Activated CD4-positive, alpha-beta T cell treated with anti-CD3 and anti-CD28 coated beads, Interleukin-2, amount 50 U/mL, for 1 hour (primary cell): ENCODE results near the gene TRPT1.
"Not testable (repeated sequence)": the region's sequence is repeated elsewhere in the genome, so short reads cannot be mapped to it uniquely, and the experiment has no call there.

Experiments used
- DNase-seq: peaks from one replicate; pipeline ENCODE4 v3.0.0-alpha.2; 2020

Gene TRPT1

DNA sequence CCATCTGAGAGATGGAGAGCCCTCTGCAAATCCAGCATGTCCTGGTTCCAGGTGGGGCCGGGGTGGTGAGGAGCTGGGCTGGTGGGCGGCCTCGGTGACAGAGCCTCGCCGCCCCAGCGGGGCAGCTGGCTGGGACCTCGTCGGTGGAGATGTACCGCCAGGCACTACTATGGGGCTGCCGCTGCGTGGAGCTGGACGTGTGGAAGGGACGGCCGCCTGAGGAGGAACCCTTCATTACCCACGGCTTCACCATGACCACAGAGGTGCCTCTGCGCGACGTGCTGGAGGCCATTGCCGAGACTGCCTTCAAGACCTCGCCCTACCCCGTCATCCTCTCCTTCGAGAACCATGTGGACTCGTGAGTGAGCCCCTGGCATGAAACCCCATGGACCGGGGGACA is 32.4 kb upstream of the TRPT1 start:
- no peak for DNase-seq

DNA sequence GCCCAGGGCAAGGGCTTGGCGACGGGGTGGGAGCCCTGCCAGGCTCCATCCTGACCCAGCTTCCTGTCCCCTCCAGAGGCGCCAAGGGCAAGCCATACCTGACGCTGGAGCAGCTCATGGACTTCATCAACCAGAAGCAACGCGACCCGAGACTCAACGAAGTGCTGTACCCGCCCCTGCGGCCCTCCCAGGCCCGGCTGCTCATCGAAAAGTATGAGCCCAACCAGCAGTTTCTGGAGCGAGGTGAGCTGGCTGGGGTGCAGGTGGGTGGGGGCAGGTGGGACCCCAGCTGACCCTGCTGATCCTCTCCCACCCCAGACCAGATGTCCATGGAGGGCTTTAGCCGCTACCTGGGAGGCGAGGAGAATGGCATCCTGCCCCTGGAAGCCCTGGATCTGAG is 30.3 kb upstream of the TRPT1 start:
- no peak for DNase-seq

DNA sequence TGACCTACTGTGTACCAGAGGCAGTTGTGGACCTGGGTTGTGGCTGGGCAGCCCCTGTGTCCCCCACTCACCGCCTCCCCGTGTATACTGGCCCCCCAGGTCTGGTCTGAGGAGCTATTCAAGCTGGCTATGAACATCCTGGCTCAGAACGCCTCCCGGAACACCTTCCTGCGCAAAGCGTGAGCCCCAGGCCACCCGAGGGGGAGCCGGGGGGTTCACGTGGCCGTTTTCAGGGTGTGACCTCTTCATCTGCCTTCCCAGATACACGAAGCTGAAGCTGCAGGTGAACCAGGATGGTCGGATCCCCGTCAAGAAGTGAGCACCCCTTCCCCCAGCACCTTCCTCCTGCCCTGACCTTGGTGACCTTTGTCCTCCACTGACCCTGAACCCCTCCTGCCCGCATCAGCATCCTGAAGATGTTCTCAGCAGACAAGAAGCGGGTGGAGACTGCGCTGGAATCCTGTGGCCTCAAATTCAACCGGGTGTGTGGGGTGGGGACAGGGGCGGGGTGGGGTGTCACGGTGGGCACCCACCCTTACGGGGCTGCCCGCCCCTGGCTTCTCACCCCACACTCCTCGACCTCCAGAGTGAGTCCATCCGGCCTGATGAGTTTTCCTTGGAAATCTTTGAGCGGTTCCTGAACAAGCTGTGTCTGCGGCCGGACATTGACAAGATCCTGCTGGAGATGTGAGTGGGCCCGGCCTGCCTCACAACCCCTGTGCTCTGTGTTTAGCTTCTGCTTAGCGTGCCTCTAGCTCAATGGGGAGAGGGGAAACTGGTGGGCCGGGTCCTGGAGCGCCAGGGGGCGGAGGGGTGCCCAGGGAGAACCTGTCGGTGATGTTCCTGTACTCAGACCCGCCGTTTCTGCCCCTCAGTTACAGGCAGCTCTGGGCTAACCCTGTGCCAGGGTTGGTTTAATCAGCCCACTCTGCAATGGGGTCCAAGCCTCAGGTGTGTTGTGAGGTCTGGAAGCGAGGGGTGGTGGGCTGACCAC is 29.4 kb upstream of the TRPT1 start:
- DNase-seq = no peak

GRCh38 chr11:64254326-64254725 is 28.3 kb upstream of the TRPT1 start:
- no peak for DNase-seq

DNA sequence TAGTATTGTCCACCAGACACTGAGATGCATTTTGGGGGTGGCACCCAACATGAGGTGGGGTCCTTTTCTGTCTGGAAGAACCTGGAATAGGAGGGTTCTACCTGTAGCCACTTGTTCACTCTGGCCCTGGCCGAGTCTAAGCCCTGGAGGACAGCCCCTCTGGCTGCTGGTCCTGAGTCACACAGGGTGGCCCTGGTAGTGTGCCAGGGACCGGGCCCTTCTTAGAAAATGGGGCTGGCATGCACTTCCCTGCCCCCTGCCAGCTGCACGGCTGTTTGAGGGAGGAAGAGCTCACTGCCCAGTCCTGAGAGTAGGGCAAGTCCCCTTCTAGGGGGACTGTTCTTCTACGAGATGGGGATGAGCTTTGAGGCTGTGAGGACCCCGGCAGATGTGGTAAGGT is 27.5 kb upstream of the TRPT1 start:
- no peak for DNase-seq

DNA sequence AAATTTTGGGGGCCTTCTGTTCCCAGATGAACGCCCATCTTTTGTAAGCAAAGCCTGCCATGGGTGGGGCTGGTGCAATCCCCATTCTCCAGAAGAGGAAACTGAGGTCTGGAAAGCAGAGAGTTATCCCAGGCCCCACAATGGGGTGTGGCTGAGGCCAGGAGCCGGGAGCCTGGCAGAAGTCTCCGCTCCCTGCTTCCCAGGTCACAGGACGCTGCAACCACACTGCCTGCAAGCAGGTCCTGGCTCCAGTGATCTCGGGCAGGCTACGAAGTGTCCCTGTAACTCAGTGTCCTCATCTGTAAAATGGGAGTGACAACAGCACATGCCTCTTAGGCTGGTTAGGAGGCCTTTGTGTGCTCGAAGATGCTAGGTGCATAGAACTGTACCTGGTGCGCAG is 27.1 kb upstream of the TRPT1 start:
- no peak for DNase-seq

DNA sequence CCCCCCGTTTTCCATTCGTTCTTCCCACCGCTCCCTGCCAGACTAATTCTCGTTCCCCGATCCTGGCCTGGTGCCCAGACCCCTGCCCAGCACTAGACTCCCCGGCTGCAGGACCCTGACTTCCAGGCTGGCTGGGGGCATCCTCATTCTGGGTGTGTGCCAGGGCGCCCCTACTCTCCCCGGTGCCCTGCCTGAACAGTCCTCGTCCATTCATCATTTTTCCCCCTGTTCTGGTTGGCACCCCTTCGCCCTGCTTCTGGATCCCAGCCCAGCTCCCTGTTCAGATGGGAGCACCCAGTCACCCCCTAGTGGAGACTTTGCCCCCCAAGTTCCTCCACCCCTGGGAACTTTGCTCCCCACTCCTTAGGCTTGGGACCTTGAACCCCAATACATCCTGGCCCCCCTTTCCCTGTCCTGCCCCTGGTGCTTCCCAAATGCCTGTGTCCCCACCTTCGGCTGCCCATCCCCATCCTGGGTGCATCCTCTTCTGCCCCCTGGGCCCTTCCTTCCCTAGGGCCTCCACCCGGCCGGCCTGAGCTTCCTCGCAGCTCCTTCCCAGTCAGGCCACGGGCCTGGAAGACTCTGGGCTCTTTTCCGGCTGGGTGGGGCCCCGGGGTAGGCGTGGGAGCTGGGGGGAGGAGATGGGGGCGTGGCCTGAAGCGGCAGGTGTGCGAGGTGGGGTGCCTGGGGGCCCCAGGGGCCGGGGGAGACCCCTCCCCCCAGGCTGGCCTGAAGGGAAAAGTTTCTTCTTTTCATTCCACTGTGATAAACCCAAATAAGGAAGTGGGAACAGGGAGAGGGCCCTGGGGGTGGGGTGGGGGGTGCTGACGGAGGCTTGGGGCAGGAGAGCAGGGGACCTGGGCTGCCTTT is 26.3 kb upstream of the TRPT1 start:
- DNase-seq = no peak

- no peak for DNase-seq
Measured at GRCh38 chr11:64251753-64252002, 25.7 kb upstream of the TRPT1 start.

GRCh38 chr11:64251016-64251752 is 25.2 kb upstream of the TRPT1 start, which contains the start of gene PLCB3:
Gene PLCB3, plus strand, starts transcription at chr11:64251530. Its CDS starts 120 bp downstream, at chr11:64251650.
- peak; percentile 62 for DNase-seq

DNA sequence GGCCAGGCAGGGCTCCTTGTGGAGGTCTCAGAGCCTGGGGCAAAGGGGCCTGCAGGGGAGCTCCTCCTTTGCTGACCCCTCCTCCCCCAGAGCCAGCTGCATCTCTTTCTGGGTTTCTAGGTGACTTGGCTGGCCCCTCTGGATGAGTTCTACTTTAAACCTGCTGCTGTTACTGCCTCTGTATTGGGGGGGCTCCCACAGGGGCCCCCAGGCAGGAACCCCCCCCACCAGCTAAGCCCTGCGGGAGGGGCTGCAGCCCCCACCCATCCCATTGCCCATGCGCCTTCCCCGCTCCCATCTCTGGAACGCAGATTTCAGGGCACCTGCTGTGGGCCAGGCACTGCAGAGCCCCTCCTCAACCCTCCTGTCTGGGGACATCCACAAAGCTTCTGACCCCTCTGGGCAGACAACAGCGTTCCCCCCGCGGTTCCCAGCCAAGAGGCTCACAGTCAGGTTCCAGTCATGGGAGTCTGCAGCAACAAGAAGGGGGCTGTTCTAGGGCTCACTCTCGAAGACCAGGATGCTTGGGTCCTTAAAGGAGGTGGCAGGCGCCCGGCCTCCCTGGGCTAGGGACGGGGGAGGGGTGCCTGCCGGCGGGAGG is 24.5 kb upstream of the TRPT1 start:
- no peak for DNase-seq

DNA sequence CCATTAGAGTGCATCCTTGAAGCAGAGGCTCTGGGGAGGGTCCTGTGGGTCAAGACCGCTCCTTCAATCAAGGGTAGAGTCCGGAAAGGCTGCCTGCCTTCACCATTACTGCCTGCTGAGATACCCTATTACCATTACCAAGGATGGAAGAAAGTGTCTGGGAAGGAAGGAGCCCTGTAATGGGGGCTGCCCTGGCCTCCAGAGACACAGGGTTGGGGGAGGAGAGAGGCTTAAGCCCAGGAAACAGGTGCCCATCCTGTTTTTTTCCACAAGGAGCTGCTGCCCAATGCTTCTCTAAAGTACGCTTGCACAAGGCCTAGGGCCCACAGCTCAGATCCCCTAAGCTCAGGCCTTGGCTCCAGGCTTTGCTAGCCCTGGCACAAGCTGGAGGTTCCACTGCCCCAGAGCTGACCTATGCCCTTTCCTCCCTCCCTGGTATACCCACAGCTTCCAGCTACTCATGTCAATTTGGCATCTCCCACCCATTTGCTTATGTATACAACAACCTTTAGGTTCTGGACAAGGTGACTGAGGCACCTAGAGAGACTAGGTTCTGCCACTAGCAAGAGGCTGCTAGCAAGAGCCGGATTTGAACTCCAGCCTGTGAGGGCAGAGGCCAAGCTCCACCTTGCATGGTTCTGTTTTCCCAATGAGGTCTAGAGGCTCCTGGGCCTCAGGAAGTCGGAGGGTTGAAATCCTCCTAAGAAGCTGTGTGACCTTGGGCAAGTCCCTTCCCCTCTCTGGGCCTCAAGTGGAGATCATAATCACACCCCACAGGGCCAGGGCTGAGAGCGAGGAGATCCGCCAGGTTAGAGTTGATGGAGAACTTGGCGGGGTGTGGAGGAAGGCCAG is 23.8 kb upstream of the TRPT1 start:
- no peak for DNase-seq

DNA sequence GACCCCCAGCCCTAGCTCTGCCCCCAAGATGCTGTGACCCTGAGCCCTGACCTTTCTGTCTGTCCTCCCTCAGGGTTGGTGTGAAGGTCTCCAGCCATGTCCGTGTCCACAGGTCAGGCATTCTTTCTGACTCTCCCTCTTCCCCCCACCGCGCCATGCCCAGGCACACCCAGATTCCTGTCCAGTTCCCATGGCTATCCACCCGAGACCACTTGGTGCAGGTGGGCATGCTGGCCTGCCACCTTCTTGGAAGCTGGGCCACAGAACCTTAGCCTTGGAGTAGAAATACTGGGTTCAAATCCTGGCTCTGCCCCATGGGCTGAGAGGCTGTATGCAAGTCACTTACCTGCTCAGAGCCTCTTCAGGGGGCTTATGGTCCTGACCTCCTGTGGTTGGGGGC is 23.1 kb upstream of the TRPT1 start:
- DNase-seq = no peak

- no peak for DNase-seq
Measured at GRCh38 chr11:64248578-64248977, 22.6 kb upstream of the TRPT1 start.

- no peak for DNase-seq
Measured at GRCh38 chr11:64247729-64248531, 21.9 kb upstream of the TRPT1 start.

- DNase-seq = peak; percentile 77
Measured at GRCh38 chr11:64246871-64247728, 21.1 kb upstream of the TRPT1 start, which contains the start of gene PPP1R14B. Gene PPP1R14B, minus strand, starts transcription at chr11:64246943. Its CDS starts 270 bp downstream, at chr11:64246673.

GRCh38 chr11:64246621-64246870 is 20.6 kb upstream of the TRPT1 start:
- DNase-seq = not testable (repeated sequence)

- DNase-seq = peak; percentile 70
Measured at GRCh38 chr11:64245797-64246620, 20.0 kb upstream of the TRPT1 start.

DNA sequence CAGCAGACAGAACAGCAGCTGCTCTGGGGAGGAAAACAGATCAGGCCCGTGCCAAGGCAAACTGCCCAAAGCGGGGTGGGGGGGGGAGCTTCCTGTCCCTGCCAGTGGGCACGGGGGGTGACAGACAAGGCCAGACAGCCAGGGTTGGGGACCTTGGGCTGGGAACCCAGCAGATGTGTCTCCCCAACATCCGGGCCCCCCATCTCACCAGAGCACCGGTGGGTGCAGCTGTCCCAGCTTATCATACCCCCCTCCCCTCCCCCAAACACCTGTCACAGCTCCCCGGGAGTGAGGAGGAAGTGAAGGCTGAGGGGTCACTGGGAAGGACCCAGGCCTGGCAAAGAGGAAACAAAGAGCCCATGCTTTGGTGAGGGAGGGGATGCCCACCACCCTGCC is 19.4 kb upstream of the TRPT1 start:
- peak; percentile 45 for DNase-seq

DNA sequence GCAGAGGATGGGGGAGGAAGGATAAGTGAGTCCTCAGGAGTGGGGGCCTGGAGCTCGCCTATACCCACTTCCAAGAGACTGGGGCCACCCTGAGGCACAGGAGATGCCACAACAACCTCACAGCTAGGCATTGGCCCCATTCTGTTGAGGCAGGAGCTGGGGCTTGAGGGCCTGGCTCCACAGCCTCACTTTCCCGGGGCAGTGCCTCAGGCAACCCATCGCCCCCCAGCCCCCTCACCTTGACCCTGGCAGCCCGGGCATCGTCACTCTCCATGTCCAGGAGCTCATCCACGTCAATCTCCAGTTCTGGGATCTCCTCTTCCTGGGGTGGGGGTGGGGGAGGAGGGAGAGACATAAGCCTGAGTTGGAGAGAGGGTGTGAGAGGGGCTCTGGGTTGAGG is 19.0 kb upstream of the TRPT1 start:
- no peak for DNase-seq
